Endothelial cell (in vitro differentiated cells): Measurements from ENCODE around the gene ESPNL. TPM values are rescaled to one million over a fixed set of nuclear protein-coding genes. Genes with fewer than 3 reads are reported as not detected.
A peak's percentile ranks its signal among the peaks of the same experiment; 100 is the strongest.

Experiments
- DNase-seq: peaks from one replicate; pipeline ENCODE4 v3.0.0; 2021; ENCODE audit warnings: low spot score
- H3K27ac Mint-ChIP-seq: one replicate; pipeline ENCODE4 v1.8.0; 2021; ENCODE audit warnings: mixed read lengths, inconsistent platforms; ENCODE audit not compliant: unreplicated experiment
- H3K27me3 Mint-ChIP-seq: one replicate; pipeline ENCODE4 v1.8.0; 2021; ENCODE audit warnings: mild to moderate bottlenecking, moderate library complexity, mixed read lengths, inconsistent platforms; ENCODE audit not compliant: unreplicated experiment
- H3K36me3 Mint-ChIP-seq: one replicate; pipeline ENCODE4 v1.8.0; 2021; ENCODE audit warnings: mild to moderate bottlenecking, low read depth, mixed read lengths, inconsistent platforms; ENCODE audit not compliant: unreplicated experiment
- H3K4me1 Mint-ChIP-seq: one replicate; pipeline ENCODE4 v1.8.0; 2021; ENCODE audit warnings: mild to moderate bottlenecking, mixed read lengths, inconsistent platforms; ENCODE audit not compliant: unreplicated experiment
- H3K4me3 Mint-ChIP-seq: one replicate; pipeline ENCODE4 v1.8.0; 2021; ENCODE audit warnings: mild to moderate bottlenecking, mixed read lengths, inconsistent platforms; ENCODE audit not compliant: unreplicated experiment
- H3K9me3 Mint-ChIP-seq: one replicate; pipeline ENCODE4 v1.8.0; 2021; ENCODE audit warnings: mixed read lengths, inconsistent platforms; ENCODE audit not compliant: unreplicated experiment
- CTCF ChIP-seq: fragments of 200-600 bp; sonication (generic); IDR thresholded peaks from one replicate; pipeline ENCODE4 v1.5.0; 2021; ENCODE audit warnings: antibody characterized with exemption; ENCODE audit not compliant: unreplicated experiment
- total RNA-seq: library from RNA; stranded (reverse); fragmentation: NEBNext Ultra II Directional; extraction: Animal tissue kit (Norgen Biotek cat#: 25700); gene quantifications from one replicate; pipeline ENCODE4 v1.2.1, GENCODE V29; 2021; ENCODE audit not compliant: unreplicated experiment

The ESPNL gene
- total RNA-seq, 1 donor from 2014 or later = 0.82 TPM

- H3K27me3 Mint-ChIP-seq = peaks cover 6% of the 10 kb centered on the region
- no peaks in the 10 kb centered on the region for H3K4me1 Mint-ChIP-seq
- H3K27ac Mint-ChIP-seq = no peak overlapping the region
- H3K9me3 Mint-ChIP-seq = no peaks in the 10 kb centered on the region
- TF ChIP-seq CTCF = peak; percentile 24
- no peaks in the 10 kb centered on the region for H3K36me3 Mint-ChIP-seq
- no peak for DNase-seq
- H3K4me3 Mint-ChIP-seq = no peak overlapping the region
These were observed 52.9 kb downstream of the ESPNL start for GRCh38 chr2:238152771-238153688.

GRCh38 chr2:238154570-238154969, 54.4 kb downstream of the ESPNL start:
- Mint-ChIP-seq H3K36me3 (no peaks in the 10 kb centered on the region), H3K4me1 (no peaks in the 10 kb centered on the region), H3K27ac (no peak overlapping the region), H3K9me3 (no peaks in the 10 kb centered on the region), H3K27me3 (peaks cover 8% of the 10 kb centered on the region), H3K4me3 (no peak overlapping the region)
- DNase-seq = no peak
- TF ChIP-seq CTCF = no peak

- H3K4me3 Mint-ChIP-seq = no peak overlapping the region
- TF ChIP-seq CTCF = no peak
- no peak for DNase-seq
- H3K27ac Mint-ChIP-seq = peak overlapping the region; percentile 18
- H3K36me3 Mint-ChIP-seq = no peaks in the 10 kb centered on the region
- H3K9me3 Mint-ChIP-seq = no peaks in the 10 kb centered on the region
- no peaks in the 10 kb centered on the region for H3K4me1 Mint-ChIP-seq
- peaks cover 8% of the 10 kb centered on the region for H3K27me3 Mint-ChIP-seq
These were observed 55.1 kb downstream of the ESPNL start for GRCh38 chr2:238155051-238155760.

GRCh38 chr2:238155761-238156694, 55.9 kb downstream of the ESPNL start:
- peak overlapping the region; percentile 18 for H3K27ac Mint-ChIP-seq
- TF ChIP-seq CTCF = no peak
- no peak for DNase-seq
- H3K9me3 Mint-ChIP-seq = no peaks in the 10 kb centered on the region
- H3K4me3 Mint-ChIP-seq = no peak overlapping the region
- peaks cover 8% of the 10 kb centered on the region for H3K27me3 Mint-ChIP-seq
- no peaks in the 10 kb centered on the region for H3K4me1 Mint-ChIP-seq
- H3K36me3 Mint-ChIP-seq = no peaks in the 10 kb centered on the region
